ENCODE results near the gene DYNLT1. TPM values are rescaled to one million over a fixed set of nuclear protein-coding genes. Genes with fewer than 3 reads are reported as not detected.
"Not testable (repeated sequence)": the region's sequence is repeated elsewhere in the genome, so short reads cannot be mapped to it uniquely, and the experiment has no call there.

The DYNLT1 gene
- total RNA-seq, 2 donors from 2014 or later: 57.3 to 91.5 TPM

- DNase-seq (ENCODE audit: low spot score): no peak
- H3K9me3 ChIP-seq: no peaks in the 10 kb centered on the region
- H3K27me3 ChIP-seq: no peaks in the 10 kb centered on the region
- no peaks in the 10 kb centered on the region for H3K4me1 ChIP-seq
- H3K4me3 ChIP-seq: no peak overlapping the region
- H3K36me3 ChIP-seq: no peaks in the 10 kb centered on the region
- TF ChIP-seq, protein P1, sequence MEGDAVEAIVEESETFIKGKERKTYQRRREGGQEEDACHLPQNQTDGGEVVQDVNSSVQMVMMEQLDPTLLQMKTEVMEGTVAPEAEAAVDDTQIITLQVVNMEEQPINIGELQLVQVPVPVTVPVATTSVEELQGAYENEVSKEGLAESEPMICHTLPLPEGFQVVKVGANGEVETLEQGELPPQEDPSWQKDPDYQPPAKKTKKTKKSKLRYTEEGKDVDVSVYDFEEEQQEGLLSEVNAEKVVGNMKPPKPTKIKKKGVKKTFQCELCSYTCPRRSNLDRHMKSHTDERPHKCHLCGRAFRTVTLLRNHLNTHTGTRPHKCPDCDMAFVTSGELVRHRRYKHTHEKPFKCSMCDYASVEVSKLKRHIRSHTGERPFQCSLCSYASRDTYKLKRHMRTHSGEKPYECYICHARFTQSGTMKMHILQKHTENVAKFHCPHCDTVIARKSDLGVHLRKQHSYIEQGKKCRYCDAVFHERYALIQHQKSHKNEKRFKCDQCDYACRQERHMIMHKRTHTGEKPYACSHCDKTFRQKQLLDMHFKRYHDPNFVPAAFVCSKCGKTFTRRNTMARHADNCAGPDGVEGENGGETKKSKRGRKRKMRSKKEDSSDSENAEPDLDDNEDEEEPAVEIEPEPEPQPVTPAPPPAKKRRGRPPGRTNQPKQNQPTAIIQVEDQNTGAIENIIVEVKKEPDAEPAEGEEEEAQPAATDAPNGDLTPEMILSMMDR (IDR thresholded peaks at IDR 0.05): no peak
- H3K27ac ChIP-seq: no peak overlapping the region
Measured at GRCh38 chr6:158684745-158685324, 40.3 kb upstream of the DYNLT1 start.

DNA sequence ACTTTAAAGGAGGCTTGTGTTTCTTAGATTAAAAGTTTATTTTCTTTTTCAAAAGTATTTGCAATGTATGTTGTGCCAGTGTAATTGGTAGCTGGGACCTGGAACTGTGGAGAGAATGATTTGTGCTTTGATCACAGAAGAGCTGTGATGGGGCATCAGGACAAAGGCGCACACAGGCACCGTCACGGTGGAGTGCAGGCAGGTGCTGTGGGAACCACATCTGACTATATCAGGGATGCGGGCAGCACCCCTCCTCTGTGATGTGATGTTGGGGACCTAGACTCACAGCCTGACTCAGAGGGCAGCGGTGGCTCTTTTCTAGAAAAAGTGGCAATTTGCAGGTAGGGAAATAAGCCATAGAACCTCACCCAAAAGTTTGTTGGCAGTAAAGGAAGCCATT, 39.8 kb upstream of the DYNLT1 start:
- Histone ChIP-seq H3K4me1 (no peaks in the 10 kb centered on the region), H3K9me3 (no peaks in the 10 kb centered on the region), H3K36me3 (no peaks in the 10 kb centered on the region), H3K4me3 (no peak overlapping the region), H3K27me3 (no peaks in the 10 kb centered on the region), H3K27ac (no peak overlapping the region)
- TF ChIP-seq, protein P1 (IDR thresholded peaks at IDR 0.05): no peak
- DNase-seq (ENCODE audit: low spot score): no peak

GRCh38 chr6:158680481-158680880, 35.9 kb upstream of the DYNLT1 start:
- H3K4me3 ChIP-seq: no peak overlapping the region
- DNase-seq (ENCODE audit: low spot score): no peak
- TF ChIP-seq, protein P1 (IDR thresholded peaks at IDR 0.05): no peak

DNA sequence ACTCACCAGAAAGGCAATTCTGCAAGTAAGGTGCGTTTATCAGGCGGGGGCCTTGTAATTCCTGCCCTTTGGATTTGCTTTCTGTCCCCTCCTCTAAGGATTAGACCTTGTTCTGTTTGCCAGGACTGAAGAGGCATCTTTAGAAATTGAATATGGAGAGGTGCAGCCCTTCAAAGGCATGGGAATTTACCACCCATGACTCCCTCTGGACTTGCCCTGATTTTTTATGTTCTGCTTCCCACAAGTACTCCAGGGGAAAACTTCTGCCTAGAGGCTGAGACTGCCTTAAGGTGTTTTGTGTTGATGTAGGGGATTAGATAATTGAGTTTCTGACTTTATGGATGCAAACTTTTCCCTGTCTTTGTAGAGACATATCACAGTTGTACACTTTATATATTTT, 35.5 kb upstream of the DYNLT1 start:
- Histone ChIP-seq H3K27ac (no peak overlapping the region), H3K27me3 (no peaks in the 10 kb centered on the region), H3K36me3 (no peaks in the 10 kb centered on the region), H3K4me3 (no peak overlapping the region), H3K9me3 (no peaks in the 10 kb centered on the region), H3K4me1 (no peaks in the 10 kb centered on the region)
- no peak for DNase-seq (ENCODE audit: low spot score)
- TF ChIP-seq, protein P1 (IDR thresholded peaks at IDR 0.05): no peak

More at GRCh38 chr6:158680481-158680880, 35.9 kb upstream of the DYNLT1 start:
- Histone ChIP-seq H3K27ac (no peak overlapping the region), H3K36me3 (no peaks in the 10 kb centered on the region), H3K4me1 (no peaks in the 10 kb centered on the region), H3K27me3 (no peaks in the 10 kb centered on the region), H3K9me3 (no peaks in the 10 kb centered on the region)

DNA sequence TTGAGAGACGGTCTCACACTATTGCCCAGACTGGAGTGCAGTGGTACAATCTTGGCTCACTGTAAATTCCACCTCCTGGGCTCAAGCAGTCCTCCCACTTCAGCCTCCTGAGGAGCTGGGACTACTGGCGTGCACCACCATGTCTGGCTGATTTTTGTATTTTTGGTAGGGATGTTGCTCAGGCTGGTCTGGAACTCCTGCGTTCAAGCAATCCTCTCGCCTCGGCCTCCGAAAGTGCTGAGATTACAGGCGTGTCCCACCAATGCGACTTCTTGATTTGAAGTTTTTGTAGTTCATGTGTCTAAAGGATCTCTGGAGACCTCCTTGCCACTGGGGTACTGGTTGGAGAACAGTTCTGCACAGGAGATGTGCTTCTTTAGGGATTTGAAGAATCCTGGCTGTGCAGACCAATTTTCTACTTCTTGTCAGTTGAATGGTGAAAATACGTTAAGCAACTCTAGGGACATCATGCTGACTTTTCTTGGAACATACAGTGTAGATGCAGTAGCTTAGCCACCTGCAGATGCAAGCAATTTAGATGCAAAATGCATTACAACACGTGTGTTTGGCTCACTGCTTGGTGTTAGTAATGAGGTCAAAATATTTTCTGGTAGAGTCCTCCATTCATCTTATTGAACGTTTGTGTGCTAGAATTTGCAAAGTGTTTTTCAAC, 33.5 kb upstream of the DYNLT1 start:
- Histone ChIP-seq H3K36me3 (no peaks in the 10 kb centered on the region), H3K27ac (no peak overlapping the region), H3K27me3 (no peaks in the 10 kb centered on the region), H3K9me3 (no peaks in the 10 kb centered on the region), H3K4me3 (no peak overlapping the region), H3K4me1 (no peaks in the 10 kb centered on the region)
- TF ChIP-seq, protein P1 (IDR thresholded peaks at IDR 0.05): no peak
- no peak for DNase-seq (ENCODE audit: low spot score)

DNA sequence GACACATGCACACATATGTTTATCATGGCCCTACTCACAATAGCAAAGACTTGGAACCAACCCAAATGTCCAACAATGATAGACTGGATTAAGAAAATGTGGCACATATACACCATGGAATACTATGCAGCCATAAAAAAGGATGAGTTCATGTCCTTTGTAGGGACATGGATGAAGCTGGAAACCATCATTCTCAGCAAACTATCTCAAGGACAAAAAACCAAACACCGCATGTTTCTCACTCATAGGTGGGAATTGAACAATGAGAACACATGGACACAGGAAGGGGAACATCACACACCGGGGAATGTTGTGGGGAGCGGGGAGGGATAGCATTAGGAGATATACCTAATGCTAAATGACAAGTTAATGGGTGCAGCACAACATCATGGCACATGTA, 32.6 kb upstream of the DYNLT1 start:
- DNase-seq (ENCODE audit: low spot score); H3K4me1 ChIP-seq; H3K4me3 ChIP-seq; H3K27ac ChIP-seq; H3K36me3 ChIP-seq; H3K27me3 ChIP-seq; H3K9me3 ChIP-seq: not testable (repeated sequence)
